K562 (cell line): Measurements from ENCODE around the gene HBB. TPM values are rescaled to one million over a fixed set of nuclear protein-coding genes. Genes with fewer than 3 reads are reported as not detected.

ENCODE experiments used
- ATF2 ChIP-seq: sonication (generic); formaldehyde crosslinking; IDR thresholded peaks from 2 replicates; pipeline ENCODE4 v1.8.1; 2022; ENCODE audit warnings: missing genetic modification reagents
- CBFA2T3 ChIP-seq: fragments of 450-650 bp; IDR thresholded peaks from 2 replicates; pipeline ENCODE4 v1.6.1; 2017
- CREB1 ChIP-seq, 2 experiments: sonication (generic) in 1 of 2; formaldehyde crosslinking in 1 of 2; IDR thresholded peaks; 2 replicates each; pipeline versions ENCODE4 v1.6.1 to v1.8.0; 2012 to 2022; ENCODE audit warnings: inconsistent platforms in 1 of 2, mild to moderate bottlenecking in 1 of 2, missing genetic modification reagents in 1 of 2, moderate library complexity in 1 of 2
- CXXC5 ChIP-seq: fragments of 250-450 bp; sonication (Bioruptor Pico); IDR thresholded peaks from 2 replicates; pipeline ENCODE4 v1.8.0; 2022; ENCODE audit warnings: inconsistent platforms, mild to moderate bottlenecking, moderate library complexity
- ESRRA ChIP-seq: fragments of 450-650 bp; IDR thresholded peaks from 2 replicates; pipeline ENCODE4 v1.6.1; 2014; ENCODE audit warnings: low read depth, mild to moderate bottlenecking, moderate library complexity, borderline replicate concordance
- ETS1 ChIP-seq: conservative IDR thresholded peaks from 2 replicates; pipeline ENCODE4 v1.6.1; 2011; ENCODE audit warnings: low read depth, mild to moderate bottlenecking, low read length; ENCODE audit not compliant: control insufficient read depth
- GTF2B ChIP-seq: IDR thresholded peaks from 2 replicates; pipeline ENCODE4 v1.6.1; 2011; ENCODE audit not compliant: insufficient read length; ENCODE audit errors: extremely low read depth
- HMBOX1 ChIP-seq: sonication (generic); IDR thresholded peaks from 2 replicates; pipeline ENCODE4 v1.6.1; 2016
- KDM2B ChIP-seq: fragments of 250-450 bp; sonication (Bioruptor Pico); IDR thresholded peaks from 2 replicates; pipeline ENCODE4 v1.8.0; 2021; ENCODE audit warnings: mild to moderate bottlenecking, moderate library complexity
- KLF13 ChIP-seq: fragments of 450-650 bp; IDR thresholded peaks from 2 replicates; pipeline ENCODE4 v1.6.1; 2016; ENCODE audit warnings: missing genetic modification characterization, low read depth, mild to moderate bottlenecking, missing compliant biosample characterization, moderate library complexity, borderline replicate concordance
- NR2C2 ChIP-seq, 2 experiments: fragments of 200-800 bp in 1 of 2; sonication (Bioruptor generic) in 1 of 2; sonication (generic) in 1 of 2; formaldehyde crosslinking in 1 of 2; IDR thresholded peaks; 2 replicates each; pipeline versions ENCODE4 v1.6.1 to v1.8.0; 2016 to 2022; ENCODE audit warnings: mild to moderate bottlenecking in 1 of 2, missing compliant biosample characterization in 1 of 2, missing genetic modification characterization in 1 of 2, missing genetic modification reagents in 1 of 2
- PBX2 ChIP-seq, 2 experiments: IDR thresholded peaks in 1 of 2; conservative IDR thresholded peaks in 1 of 2; 2 replicates each; pipeline ENCODE4 v1.6.1; 2016; ENCODE audit warnings: low read depth in 2 of 2, mild to moderate bottlenecking in 1 of 2, missing compliant biosample characterization in 1 of 2, missing genetic modification characterization in 1 of 2, moderate library complexity in 1 of 2
- TEAD4 ChIP-seq, 2 experiments: sonication (generic) in 1 of 2; formaldehyde crosslinking in 1 of 2; IDR thresholded peaks; 2 replicates each; pipeline versions ENCODE4 v1.6.1 to v1.8.0; 2012 to 2022; ENCODE audit warnings: borderline replicate concordance in 1 of 2, inconsistent platforms in 1 of 2, low read length in 1 of 2, mild to moderate bottlenecking in 1 of 2, missing genetic modification reagents in 1 of 2
- ZBTB8A ChIP-seq: fragments of 450-650 bp; IDR thresholded peaks from 2 replicates; pipeline ENCODE4 v1.6.1; 2018; ENCODE audit warnings: mild to moderate bottlenecking, moderate library complexity; ENCODE audit not compliant: partially characterized antibody
- polyA plus RNA-seq, 8 experiments: library from polyadenylated mRNA; depleted of rRNA in 4 of 8; stranded (reverse) in 5 of 8; unstranded in 3 of 8; fragments of >200 nt; fragmentation: Nextera tagmentation in 2 of 8; fragmentation: Illumina TruSeq in 1 of 8; extraction: Ambion mirVana in 2 of 8; extraction: Trizol in 1 of 8; gene quantifications; 2 replicates each; pipeline versions ENCODE4 v1.2.1 to v1.2.3, GENCODE V29; 2011 to 2014; ENCODE audit warnings: inconsistent platforms in 1 of 8, missing spikeins in 1 of 8
- total RNA-seq, 7 experiments: library from RNA; depleted of rRNA in 6 of 7; stranded (reverse); fragments of >200 nt in 6 of 7; fragmentation: Illumina TruSeq in 2 of 7; extraction: Trizol in 2 of 7; gene quantifications; 2 replicates each; pipeline versions ENCODE4 v1.2.1 to v1.2.3, GENCODE V29; 2011 to 2021; ENCODE audit warnings: low replicate concordance in 1 of 7

Gene HBB
- total and polyA plus RNA-seq, 9 of the 15 experiments (the other 6 are each of a cell fraction or from before 2014, with no cell fraction given), result 0.33 to 3.4 (median 1.2) TPM; not detected in 2

- peak; percentile 50; the same call in 1 of the 2 replicates for TF ChIP-seq HMBOX1
- TF ChIP-seq KLF13 (tag), result no peak
- TF ChIP-seq NR2C2 (CRISPR knock-in tag; IDR thresholded peaks at IDR 0.05), result no peak
- no peak for TF ChIP-seq NR2C2 (tag; IDR thresholded peaks at IDR 0.05)
- peak; percentile 29; the same call in 1 of the 2 replicates for TF ChIP-seq TEAD4 (IDR thresholded peaks at IDR 0.05; ENCODE audit: low read length)
- TF ChIP-seq TEAD4 (CRISPR knock-in tag; IDR thresholded peaks at IDR 0.05; ENCODE audit: borderline replicate concordance), result no peak
- no peak for TF ChIP-seq CREB1 (IDR thresholded peaks at IDR 0.05)
- TF ChIP-seq CREB1 (CRISPR knock-in tag; IDR thresholded peaks at IDR 0.05), result no peak
- TF ChIP-seq CXXC5 (CRISPR knock-in tag), result 0 out of 2 replicates have a peak, but pooled peaks have one; percentile 26
- no peak for TF ChIP-seq ETS1
- no peak for TF ChIP-seq PBX2 (CRISPR knock-in tag; IDR thresholded peaks at IDR 0.05; ENCODE audit: low read depth)
- TF ChIP-seq PBX2 (tag; conservative IDR thresholded peaks at IDR 0.05; ENCODE audit: low read depth), result 0 out of 2 replicates have a peak, but pooled peaks have one; percentile 19
- TF ChIP-seq ESRRA, result peak; percentile 66; the same call in 1 of the 2 replicates
- peak; percentile 9; the same call in 1 of the 2 replicates for TF ChIP-seq CBFA2T3
- TF ChIP-seq KDM2B (CRISPR knock-in tag), result no peak
- no peak for TF ChIP-seq ZBTB8A
- no peak for TF ChIP-seq ATF2 (CRISPR knock-in tag)
- no peak for TF ChIP-seq GTF2B
These were observed 22.1 kb downstream of the HBB start (continued) for GRCh38 chr11:5204787-5205186.
